ENCODE data around the gene RAD52.

DNA sequence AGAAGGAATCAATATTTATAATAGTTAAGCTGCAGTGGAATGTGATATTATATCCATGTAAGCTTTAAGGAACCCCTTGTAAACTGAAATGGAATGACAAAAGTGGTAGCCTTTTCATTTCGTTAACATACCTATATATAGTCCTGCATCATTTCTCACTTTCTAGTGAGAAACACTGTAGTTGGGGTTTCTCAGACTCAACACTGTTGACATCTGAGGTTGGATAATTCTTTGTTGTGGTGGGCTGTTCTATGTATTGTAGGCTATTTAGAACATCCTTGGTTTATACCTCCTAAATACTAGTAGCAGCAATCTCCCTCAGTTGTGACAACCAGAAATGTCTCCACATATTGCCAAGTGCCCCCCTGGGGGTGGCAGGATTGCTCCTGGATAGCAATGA lies 79.1 kb downstream of the RAD52 start:
- TF ChIP-seq EZH2phosphoT487 (IDR thresholded peaks at IDR 0.05; ENCODE audit: borderline replicate concordance, low read depth, low read length) = no peak
- TF ChIP-seq, protein P1, sequence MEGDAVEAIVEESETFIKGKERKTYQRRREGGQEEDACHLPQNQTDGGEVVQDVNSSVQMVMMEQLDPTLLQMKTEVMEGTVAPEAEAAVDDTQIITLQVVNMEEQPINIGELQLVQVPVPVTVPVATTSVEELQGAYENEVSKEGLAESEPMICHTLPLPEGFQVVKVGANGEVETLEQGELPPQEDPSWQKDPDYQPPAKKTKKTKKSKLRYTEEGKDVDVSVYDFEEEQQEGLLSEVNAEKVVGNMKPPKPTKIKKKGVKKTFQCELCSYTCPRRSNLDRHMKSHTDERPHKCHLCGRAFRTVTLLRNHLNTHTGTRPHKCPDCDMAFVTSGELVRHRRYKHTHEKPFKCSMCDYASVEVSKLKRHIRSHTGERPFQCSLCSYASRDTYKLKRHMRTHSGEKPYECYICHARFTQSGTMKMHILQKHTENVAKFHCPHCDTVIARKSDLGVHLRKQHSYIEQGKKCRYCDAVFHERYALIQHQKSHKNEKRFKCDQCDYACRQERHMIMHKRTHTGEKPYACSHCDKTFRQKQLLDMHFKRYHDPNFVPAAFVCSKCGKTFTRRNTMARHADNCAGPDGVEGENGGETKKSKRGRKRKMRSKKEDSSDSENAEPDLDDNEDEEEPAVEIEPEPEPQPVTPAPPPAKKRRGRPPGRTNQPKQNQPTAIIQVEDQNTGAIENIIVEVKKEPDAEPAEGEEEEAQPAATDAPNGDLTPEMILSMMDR (conservative IDR thresholded peaks at IDR 0.05; ENCODE audit: low read length) = no peak

Data from OCI-LY7 (cell line).